ENCODE results near the gene PRKAG2.

GRCh38 chr7:151686826-151687225 is 190.1 kb downstream of the PRKAG2 start:
- TF ChIP-seq GATA2 (IDR thresholded peaks at IDR 0.05; ENCODE audit: low read depth, low read length) = no peak
- TF ChIP-seq GATA3 (IDR thresholded peaks at IDR 0.05; ENCODE audit: low read depth, low read length) = no peak

All from SH-SY5Y (cell line).